Right atrium auricular region (tissue), 2 donors: ENCODE results near the gene CFAP47. TPM values are rescaled to one million over a fixed set of nuclear protein-coding genes. Genes with fewer than 3 reads are reported as not detected.
"Not testable (repeated sequence)": the region's sequence is repeated elsewhere in the genome, so short reads cannot be mapped to it uniquely, and the experiment has no call there.

Experiments
- DNase-seq: peaks from one replicate; pipeline ENCODE4 v3.0.0-alpha.2; 2019; ENCODE audit warnings: low spot score
- H3K27ac ChIP-seq, 2 donors: fragments of 200-600 bp; sonication (generic); 1 replicate in 1 of 2; 2 replicates in 1 of 2; pipeline ENCODE4 v1.5.1; 2016 to 2019
- H3K27me3 ChIP-seq, 2 donors: fragments of 200-600 bp; sonication (generic); one replicate each; pipeline versions ENCODE4 v1.5.1 to v1.6.0; 2017 to 2019
- H3K36me3 ChIP-seq: fragments of 200-600 bp; sonication (generic); one replicate; pipeline ENCODE4 v1.5.1; 2016
- H3K4me1 ChIP-seq, 2 donors: fragments of 200-600 bp; sonication (generic); one replicate each; pipeline versions ENCODE4 v1.5.1 to v1.6.0; 2017 to 2019
- H3K4me3 ChIP-seq, 2 donors: fragments of 200-600 bp; sonication (generic); 1 replicate in 1 of 2; 2 replicates in 1 of 2; pipeline ENCODE4 v1.5.1; 2017 to 2019; ENCODE audit warnings: mild to moderate bottlenecking in 1 of 2, moderate library complexity in 1 of 2
- H3K9me3 ChIP-seq, 2 donors: fragments of 200-600 bp; sonication (generic); one replicate each; pipeline ENCODE4 v1.5.1; 2019
- total RNA-seq, 2 donors: library from RNA; depleted of rRNA; stranded (reverse); fragments of >200 nt; gene quantifications; one replicate each; pipeline ENCODE4 v1.1.0, GENCODE V29; 2016
- TF ChIP-seq, protein P1 (sequence below), 2 donors: fragments of 200-600 bp; sonication (generic); IDR thresholded peaks; one replicate each; pipeline ENCODE4 v1.5.1; 2019; ENCODE audit warnings: antibody characterized with exemption in 2 of 2

CFAP47 gene
- total RNA-seq, 2 donors from 2014 or later = not detected

DNA sequence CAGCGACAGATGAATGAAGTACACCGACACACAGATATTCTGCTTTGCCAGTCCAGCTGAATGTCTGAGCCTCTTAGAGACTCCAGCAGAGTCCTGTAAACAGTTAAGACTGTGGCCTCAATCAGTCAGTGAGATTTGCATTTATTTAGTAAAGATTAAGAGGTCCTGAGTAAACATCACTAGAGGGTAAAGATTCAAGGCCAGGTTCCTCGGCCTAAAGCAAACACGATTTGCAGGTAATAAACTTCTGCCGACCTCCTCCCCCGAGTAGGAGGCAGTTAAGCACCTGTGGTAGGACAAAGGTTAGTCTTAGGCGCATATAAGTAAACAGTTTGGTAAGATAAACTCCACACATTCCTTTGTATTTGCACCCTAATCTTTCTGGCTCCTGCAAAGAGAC lies 99.6 kb downstream of the CFAP47 start:
- Histone ChIP-seq H3K9me3 (no peaks in the 10 kb centered on the region), H3K4me1 (no peaks in the 10 kb centered on the region), H3K4me3 (no peak overlapping the region), H3K36me3 (no peaks in the 10 kb centered on the region), H3K27me3 (no peaks in the 10 kb centered on the region), H3K27ac (no peak overlapping the region)
- no peak for DNase-seq
- TF ChIP-seq, protein P1, sequence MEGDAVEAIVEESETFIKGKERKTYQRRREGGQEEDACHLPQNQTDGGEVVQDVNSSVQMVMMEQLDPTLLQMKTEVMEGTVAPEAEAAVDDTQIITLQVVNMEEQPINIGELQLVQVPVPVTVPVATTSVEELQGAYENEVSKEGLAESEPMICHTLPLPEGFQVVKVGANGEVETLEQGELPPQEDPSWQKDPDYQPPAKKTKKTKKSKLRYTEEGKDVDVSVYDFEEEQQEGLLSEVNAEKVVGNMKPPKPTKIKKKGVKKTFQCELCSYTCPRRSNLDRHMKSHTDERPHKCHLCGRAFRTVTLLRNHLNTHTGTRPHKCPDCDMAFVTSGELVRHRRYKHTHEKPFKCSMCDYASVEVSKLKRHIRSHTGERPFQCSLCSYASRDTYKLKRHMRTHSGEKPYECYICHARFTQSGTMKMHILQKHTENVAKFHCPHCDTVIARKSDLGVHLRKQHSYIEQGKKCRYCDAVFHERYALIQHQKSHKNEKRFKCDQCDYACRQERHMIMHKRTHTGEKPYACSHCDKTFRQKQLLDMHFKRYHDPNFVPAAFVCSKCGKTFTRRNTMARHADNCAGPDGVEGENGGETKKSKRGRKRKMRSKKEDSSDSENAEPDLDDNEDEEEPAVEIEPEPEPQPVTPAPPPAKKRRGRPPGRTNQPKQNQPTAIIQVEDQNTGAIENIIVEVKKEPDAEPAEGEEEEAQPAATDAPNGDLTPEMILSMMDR (IDR thresholded peaks at IDR 0.05) = no peak

DNA sequence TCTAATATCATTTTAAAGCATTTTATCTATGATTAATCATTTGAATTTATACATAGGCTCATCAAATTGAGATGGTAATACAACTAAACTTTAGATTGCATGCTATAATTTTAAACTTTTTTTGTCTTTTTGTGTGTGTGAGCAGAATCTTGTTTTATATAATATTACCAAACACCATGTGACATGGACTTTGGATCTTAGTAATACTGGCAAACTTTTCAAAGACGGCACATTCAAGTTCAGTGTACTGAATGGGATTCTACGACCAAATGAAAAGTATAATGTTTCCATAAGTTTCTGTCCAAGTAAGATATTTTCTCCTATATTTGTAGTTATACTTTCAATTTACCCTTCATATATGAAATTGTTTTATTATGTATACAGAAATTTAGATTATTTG lies 116.0 kb downstream of the CFAP47 start:
- H3K36me3 ChIP-seq = no peaks in the 10 kb centered on the region
- no peak for DNase-seq
- H3K4me1 ChIP-seq = no peaks in the 10 kb centered on the region
- TF ChIP-seq, protein P1 (IDR thresholded peaks at IDR 0.05) = no peak
- H3K27me3 ChIP-seq = no peaks in the 10 kb centered on the region
- H3K9me3 ChIP-seq = no peaks in the 10 kb centered on the region
- no peak overlapping the region for H3K4me3 ChIP-seq
- no peak overlapping the region for H3K27ac ChIP-seq

DNA sequence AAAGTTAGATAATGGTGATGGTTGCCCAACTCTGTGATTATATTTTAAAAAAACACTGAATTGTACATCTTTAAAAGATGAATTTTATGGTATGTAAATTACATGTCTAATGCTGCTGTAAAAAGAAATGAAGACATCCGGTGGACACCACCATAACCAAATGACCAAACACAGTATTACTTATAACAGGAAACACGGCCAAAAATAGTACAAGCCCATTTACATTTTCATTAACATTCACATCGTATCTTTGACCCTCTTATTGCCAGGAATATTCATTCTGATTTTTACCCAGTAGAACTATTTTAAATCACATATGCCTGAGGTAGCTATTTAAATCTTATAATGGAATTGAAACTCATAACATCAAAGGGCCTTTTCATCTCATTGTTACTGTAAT lies 143.2 kb downstream of the CFAP47 start:
- DNase-seq = no peak
- Histone ChIP-seq H3K4me3 (no peak overlapping the region), H3K36me3 (no peaks in the 10 kb centered on the region), H3K9me3 (no peaks in the 10 kb centered on the region), H3K27ac (no peak overlapping the region), H3K4me1 (no peaks in the 10 kb centered on the region), H3K27me3 (no peaks in the 10 kb centered on the region)
- TF ChIP-seq, protein P1 (IDR thresholded peaks at IDR 0.05) = no peak

DNA sequence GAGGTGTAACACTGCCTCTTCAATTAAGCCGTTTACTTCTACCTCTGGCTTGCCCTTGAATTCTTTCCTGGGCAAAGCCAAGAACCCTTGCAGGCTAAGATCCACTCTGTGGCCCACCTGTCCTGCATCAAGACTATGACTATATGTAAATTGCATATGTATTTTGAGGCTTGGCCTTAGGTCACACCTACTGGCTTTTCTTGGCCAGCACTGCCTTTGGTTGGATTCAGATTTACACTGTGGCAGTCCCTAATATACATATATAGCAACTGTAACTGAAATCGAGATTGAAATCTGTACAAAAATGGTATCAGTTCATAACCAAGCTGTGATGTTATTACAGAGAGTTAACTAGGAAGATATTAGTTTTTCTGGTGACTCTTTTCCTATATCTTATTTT lies 151.5 kb downstream of the CFAP47 start:
- Histone ChIP-seq H3K27ac (no peak overlapping the region), H3K27me3 (no peaks in the 10 kb centered on the region), H3K36me3 (no peaks in the 10 kb centered on the region), H3K4me3 (no peak overlapping the region), H3K9me3 (no peaks in the 10 kb centered on the region), H3K4me1 (no peaks in the 10 kb centered on the region)
- TF ChIP-seq, protein P1 (IDR thresholded peaks at IDR 0.05) = no peak
- DNase-seq = no peak

DNA sequence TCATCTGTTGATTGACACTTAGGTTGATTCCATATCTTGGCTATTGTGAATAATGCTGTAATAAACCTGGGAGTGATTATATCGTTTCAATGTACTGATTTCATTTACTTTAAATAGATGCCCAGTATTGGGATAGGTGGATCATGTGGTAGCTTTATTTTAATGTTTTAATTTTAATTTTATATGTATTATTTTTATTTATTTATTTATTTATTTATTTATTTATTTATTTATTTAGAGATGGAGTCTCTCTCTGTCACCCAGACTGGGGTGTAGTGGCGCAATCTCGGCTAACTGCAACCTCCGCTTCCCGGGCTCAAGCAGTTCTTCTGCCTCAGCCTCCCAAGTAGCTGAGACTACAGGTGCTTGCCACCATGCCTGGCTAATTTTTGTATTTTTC lies 155.5 kb downstream of the CFAP47 start:
- not testable (repeated sequence) for H3K36me3 ChIP-seq, H3K4me3 ChIP-seq, H3K4me1 ChIP-seq, H3K9me3 ChIP-seq, DNase-seq, H3K27me3 ChIP-seq, H3K27ac ChIP-seq

DNA sequence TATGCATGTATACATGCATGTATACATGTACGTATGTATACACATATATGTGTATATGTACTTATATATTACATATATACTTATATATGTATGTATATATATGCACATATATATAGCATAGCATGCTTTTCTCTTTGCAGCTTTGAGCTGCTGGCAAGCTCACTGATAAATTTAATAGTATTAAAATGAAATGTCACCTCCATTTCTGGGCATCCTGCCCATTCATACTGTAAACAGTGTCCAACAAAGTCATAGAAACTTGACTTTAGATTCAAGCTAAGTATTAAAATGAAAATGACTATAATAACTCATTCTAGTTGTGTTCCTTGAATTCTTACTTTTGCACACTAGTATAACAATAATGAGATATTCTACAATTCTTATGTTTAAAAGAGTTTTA lies 163.7 kb downstream of the CFAP47 start:
- Histone ChIP-seq H3K4me1 (no peaks in the 10 kb centered on the region), H3K36me3 (no peaks in the 10 kb centered on the region), H3K27ac (no peak overlapping the region), H3K4me3 (no peak overlapping the region), H3K9me3 (peaks cover 0 to 11% of the 10 kb centered on the region in 2 donors), H3K27me3 (no peaks in the 10 kb centered on the region)
- DNase-seq = no peak
- TF ChIP-seq, protein P1 (IDR thresholded peaks at IDR 0.05) = no peak
